ENCODE results near the gene NKRF.

DNA sequence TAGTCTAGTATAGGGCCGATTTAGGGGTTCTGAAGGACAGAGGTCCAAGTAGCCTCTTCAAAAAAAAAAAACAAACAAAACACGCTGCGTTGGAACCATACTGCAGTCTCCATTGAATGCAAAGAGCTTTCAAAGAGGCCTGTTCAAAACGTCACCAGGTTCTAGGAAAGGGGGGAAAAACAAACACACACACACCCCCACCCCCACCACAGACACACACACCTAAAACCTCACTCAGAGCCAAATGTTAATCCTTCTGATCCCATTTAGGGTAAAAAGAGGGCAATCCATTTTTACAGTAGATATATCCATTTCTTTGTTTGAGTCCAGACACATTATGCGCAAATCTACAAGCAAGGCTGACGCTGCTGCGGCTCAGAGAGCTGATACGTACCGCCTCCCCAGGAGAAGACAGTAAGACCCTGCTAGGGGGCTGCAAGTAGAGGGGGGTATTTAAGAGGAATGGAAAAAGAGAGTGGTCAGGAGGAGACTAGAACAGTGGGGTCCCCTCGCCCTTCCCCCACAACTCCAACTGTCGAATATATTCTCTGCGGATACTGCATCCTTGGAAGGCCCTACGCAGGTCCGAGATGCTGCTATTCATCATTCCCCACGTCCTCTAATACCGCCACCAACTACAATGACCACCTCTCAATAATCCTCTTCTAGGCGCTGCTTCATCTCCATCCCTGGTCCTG lies 1.3 kb downstream of the NKRF start:
- TF ChIP-seq ZNF174 (tag by site-specific recombination; IDR thresholded peaks at IDR 0.05) (no peak), SETDB1 (IDR thresholded peaks at IDR 0.05; ENCODE audit: insufficient read length, low read length) (no peak), ZBTB21 (tag by site-specific recombination; IDR thresholded peaks at IDR 0.05) (no peak), SP3 (tag by site-specific recombination; IDR thresholded peaks at IDR 0.05) (no peak)

Data from HEK293 (cell line).